Middle frontal gyrus (tissue), 1 donor: ENCODE data around the gene CSF3R.
A peak's percentile ranks its signal among the peaks of the same experiment; 100 is the strongest.

Experiments used
- DNase-seq: peaks from one replicate; pipeline ENCODE4 v3.0.0-alpha.2; 2015; ENCODE audit warnings: low spot score; ENCODE audit errors: extremely low spot score

Gene CSF3R

DNA sequence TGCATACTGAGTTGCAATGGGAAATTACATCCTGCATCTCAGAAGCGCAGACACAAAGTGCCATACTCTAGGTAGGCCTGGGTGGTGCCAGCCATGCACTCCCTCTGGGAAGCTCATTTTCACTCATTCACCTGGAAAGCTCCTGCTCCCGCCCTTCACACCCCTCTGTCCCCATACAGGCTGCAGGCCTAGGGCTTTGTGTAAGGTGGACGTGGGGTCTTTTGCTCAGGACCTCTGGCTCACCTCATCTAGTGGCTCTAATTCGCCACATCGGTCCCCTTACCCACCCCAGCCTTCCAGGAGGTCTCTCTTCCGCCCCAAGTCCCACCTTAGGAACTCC lies 19.3 kb downstream of the CSF3R start:
- DNase-seq = no peak

DNA sequence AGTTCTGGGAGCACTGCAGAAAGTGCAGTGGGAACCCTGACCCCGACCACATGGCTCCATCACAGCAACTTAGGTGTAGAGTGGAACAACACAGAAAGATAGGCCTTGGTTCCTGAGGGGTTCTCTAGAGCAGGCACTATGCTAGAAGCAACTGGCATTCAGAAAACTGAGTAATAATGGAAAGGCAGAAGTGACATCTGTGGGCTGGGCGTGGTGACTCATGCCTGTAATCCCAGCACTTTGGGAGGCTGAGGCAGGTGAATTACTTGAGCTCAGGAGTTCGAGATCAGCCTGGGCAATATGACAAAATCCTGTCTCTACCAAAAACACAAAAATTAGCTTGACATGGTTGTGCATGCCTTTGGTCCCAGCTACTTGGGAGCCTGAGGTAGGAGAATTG lies 23.8 kb downstream of the CSF3R start:
- no peak for DNase-seq

DNA sequence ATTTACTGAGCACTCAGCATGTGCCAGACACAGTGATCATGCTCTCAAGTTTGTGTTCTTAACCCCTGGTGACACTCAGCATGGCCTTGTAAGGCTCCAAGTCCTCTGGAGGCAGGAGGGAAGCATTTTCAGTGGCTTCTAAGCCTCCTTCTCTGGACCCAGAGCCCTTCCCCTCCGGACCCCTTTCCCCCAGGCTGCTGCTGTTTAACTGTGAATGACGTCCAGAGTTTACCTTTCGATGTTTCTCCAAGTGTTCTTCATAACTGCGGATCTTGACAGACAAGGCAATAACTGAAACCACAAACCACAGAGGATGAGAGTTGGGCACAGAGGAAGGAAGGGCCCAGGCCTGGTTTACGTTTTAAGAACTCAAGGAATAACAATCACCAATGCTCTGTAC lies 25.0 kb downstream of the CSF3R start:
- DNase-seq = no peak

DNA sequence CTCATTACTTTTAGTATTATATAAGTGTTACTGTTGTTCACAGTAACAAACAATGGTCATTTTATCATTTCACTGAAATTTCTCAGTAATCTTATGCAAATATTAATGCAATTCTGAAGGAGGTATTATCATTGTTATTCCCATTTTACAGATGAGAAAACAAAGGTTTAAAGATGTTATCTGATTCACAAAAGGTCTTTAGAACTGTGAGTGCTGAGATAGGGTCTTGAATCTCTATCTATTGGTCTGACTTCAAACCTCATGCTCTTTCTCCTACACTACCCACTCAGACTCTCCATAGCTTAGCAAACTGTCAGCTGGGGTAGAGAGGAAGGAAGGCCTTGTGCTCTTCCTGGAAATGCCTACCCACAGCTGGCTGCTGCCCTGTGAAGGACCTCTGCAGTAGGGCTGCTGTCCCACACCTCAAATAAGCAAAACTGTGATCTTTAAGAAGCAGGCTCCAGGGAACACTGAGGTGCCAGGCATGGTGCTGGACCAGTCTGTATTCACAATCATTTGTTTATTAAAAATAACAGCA lies 26.3 kb downstream of the CSF3R start:
- no peak for DNase-seq

DNA sequence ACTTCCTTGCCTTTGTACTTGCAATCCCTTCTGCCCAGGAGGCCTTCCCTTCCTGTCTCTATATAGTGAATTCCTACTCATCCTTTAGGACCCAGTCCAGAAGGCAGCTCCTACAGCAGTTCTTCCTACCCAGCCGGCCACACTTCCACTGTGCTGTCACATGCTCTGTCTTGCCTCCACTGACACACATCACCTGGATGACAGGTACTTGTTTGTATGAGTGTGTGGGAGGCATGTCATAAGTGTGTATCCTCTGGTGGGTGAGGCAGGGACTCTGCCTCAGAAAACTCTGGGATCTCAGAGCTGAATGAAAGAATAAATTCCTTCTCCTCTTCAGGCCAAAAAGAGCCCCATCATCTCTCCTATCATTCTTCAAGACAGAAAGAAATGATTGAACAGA lies 27.3 kb downstream of the CSF3R start:
- DNase-seq = no peak

DNA sequence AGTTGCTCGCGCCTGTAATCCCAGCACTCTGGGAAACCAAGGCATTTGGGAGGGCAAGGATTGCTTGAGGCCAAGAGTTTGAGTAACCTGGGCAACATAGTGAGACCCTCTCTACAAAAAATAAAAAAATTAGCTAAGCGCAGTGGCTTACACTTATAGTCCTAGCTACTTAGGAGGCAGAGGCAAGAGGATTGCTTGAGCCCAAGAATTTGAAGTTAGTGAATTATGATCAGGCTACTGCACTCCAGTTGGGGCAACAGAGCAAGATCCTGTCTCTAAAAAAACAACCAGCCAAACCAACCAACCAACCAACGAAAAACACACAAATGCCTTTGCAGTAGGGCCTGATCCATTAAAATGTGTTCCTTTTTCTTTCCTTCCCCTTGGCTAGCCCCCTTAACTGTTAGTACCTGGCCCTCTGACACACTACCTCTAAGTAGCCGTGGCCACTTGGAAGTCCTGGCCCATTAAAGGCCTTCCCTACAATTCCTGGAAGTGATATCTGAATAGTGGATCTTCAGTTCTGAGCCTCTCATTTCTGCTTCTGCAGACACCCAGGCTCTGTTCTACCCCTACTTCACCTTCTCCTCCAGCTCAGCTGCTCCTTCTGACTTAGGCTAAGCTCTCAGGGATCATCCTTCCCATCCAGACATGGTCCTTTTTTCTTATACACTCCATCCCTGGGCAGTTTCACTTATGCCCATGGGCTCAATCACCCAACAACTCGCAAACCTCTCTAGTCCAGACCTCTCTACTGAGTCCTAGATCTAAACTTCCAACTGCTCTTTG lies 28.9 kb downstream of the CSF3R start:
- no peak for DNase-seq

DNA sequence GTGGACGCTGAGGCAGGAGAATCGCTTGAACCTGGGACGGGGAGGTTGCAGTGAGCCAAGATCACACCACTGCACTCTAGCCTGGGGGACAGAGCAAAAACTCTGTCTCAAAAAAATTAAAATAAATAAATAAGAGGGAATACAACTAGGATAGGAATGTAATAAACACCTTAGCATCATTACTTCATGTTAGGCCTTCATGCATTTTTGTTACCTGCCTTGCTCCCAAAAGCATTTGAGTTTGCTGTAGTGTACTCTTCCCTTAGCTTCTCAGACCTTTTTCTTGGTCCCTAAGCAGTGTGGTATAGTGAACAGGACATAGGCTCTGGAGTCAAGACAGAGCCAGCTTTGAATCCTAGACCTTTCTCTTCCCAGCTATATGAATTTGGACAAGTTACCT lies 29.7 kb downstream of the CSF3R start:
- no peak for DNase-seq

DNA sequence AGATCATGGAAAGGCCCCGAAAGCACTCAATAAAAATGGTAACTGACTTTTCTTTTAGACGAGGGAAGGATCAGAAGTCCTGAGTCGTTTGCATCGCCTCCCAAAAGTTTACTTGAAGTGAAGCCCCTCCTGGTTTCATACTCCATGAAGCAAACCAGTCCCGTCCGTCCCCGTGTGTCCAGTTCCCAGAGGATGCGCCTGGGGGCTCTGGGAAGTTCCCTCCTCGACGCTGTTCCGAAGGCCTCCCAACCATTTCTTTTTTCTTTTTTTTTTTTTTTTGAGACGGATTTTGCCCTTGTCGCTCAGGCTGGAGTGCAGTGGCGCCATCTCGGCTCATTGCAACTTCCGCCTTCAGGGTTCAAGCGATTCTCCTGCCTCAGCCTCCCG lies 31.8 kb downstream of the CSF3R start:
- no peak for DNase-seq

DNA sequence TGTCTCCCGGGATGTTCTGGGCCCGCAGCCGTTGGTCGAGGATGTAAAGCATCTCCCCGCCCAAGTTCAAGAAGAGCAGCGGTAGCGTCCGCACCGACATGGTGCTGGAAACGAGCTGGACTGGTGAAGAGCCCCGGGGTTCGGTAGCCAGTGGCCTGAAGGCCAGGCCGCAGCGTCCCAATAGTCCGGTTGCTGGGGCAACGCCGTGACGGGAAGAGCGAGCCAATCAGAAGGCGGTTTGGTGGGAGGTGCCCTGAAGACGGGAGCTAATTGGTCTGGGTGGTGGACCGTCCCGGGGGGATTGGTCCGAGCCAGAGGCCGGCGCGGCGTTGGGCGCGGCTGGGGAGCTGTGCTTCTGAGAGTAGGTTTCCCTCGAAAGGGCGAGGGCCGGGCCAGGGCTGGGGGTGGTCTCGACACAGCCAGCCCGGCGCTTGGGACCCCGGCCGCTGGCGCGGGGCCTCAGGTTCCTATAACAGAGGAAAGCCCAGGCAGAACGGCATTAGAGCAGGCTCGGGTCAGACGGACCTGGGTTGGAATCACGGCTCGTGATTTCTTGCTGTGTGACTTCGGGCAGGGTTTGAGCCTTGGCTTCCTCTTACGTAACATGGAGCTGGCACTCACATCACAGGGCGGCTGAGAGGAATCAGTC lies 32.3 kb downstream of the CSF3R start, which contains the start of gene OSCP1:
Gene OSCP1 (minus strand): TSS at position 182 of the 649 bp plus-strand sequence. CDS start 82 bp downstream, at position 100.
- peak; percentile 95 for DNase-seq

DNA sequence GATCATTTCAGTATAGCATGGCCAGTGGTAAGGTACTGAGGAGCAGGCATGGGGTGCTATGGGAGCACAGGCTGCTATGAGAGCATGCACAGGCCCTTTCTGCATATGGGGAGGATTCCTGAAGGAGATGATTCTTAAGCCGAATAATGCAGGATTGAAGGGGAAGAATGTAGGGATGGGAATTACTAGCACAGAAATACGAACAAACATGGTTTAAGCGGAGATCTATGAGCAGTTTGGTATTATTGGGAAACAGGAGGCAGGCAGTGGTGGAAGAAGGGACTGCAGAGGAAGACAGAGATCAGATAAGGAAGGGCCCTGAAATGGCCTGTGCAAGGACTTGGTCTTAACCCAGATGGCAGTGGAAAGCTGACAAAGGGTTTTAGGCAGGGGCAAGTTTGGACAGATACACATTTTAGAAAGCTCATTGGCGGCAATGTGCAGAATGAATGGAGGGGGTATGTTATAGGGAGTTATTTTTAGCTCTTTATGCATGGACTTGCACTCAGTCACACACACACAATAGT lies 34.1 kb downstream of the CSF3R start:
- no peak for DNase-seq

DNA sequence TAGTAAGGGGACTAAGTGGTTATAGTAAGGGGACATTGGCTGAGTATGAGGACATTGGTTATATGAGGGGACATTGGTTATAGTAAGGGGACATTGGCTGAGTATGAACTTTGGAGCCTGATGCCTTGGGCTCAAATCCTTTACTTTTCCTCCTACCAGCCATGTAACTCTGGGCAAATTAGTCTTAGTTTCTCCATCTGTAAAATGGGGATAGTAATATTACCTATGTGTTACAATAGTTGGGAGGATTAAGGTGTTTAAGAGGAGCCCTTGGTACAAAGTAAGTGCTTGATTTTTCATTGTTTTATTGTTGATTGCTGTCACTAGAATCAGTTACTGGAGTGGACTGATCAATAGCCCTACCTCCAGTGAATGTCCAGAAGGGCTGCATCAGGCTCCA lies 35.3 kb downstream of the CSF3R start:
- DNase-seq = no peak

DNA sequence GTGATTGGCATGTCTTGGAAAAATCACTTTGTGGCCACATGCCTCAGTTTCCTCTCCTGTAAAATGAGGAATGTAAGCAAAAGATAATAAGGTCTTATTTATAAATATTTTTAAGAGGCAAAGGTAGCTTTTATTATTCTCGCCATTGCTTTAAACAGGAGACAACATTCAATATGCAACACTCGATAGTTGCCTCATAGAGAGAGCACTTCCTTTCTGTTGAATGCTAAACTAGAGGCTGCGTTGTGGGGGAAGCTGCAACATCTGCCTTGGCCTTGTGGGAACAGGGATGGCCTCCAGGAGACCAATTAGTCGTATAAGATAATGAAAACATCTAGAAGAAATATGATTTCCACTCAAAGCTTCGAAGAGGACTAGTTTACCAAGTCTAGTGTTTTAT lies 36.0 kb downstream of the CSF3R start:
- no peak for DNase-seq

DNA sequence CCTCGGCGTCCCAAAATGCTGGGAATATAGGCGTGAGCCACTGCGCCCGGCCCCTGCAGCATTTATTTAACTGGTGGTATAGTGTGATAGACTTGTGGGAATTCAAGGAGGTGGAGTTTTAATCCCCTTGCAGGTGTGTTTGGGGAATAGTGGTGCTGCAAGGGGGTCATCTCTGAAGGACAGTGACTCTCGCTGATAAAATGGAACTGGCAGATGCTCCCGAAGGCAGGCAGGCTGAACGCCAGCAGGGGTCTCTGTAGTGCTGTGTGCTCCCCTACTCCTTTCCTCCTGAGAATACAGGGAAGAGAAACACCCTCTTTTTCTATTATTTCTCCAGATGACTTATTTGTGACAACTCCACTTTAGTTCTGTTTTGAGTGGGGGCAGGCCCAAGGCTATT lies 36.4 kb downstream of the CSF3R start:
- no peak for DNase-seq

DNA sequence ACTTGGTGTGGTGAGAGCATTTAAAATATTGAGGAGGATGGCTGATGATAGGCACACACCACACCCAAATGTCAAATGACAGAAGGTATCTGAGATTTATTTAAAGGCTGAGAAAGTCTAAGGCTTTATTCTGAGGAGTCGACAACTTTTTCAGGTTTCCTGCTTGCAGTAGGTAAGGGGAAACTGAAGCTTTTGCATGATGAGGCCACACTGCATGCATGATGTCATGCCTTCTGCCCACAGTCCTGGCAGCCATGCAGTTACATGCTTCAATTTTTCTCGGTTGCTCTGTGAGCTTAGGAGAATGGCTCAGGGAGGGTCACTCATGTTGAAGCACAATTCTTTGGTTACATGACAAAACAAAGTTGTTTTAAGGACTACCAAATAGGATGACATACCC lies 39.4 kb downstream of the CSF3R start:
- no peak for DNase-seq

DNA sequence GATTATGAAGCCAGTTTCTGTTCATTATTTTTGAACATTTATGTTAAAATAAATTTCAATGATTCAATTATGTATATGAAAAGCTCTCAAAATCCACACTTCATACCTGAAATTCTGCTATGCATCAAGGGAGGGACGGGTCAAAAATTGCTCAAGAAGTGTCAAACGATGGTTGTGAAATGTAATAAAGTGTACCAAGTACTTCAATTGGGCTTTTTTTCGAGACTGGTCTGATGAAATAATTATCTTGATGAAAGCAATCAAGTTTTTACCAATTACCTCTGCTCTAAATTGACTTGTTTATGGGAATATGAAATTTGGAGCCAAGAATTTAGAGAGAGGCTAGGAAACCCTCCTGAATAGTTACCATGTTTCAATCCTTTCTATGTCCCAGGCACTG lies 40.4 kb downstream of the CSF3R start:
- no peak for DNase-seq

DNA sequence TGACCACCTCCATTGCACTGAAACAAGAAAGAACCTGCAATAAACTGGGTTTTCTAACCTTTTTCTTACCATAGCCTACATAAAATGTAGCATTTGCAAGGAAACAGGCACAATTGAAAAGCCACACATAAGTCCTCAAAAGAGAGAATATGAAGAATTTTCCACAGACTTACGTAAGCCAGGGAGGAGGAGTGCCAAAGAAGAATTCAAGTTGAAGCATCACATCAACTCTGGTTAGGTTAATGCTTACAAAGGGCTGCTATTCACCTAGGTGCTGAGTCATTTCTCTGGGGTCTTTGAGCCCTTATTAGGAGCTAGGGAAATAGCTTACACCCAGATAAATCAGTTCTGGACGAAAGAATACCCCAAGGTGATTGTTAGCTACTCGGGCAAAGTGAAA lies 42.1 kb downstream of the CSF3R start:
- DNase-seq = no peak

DNA sequence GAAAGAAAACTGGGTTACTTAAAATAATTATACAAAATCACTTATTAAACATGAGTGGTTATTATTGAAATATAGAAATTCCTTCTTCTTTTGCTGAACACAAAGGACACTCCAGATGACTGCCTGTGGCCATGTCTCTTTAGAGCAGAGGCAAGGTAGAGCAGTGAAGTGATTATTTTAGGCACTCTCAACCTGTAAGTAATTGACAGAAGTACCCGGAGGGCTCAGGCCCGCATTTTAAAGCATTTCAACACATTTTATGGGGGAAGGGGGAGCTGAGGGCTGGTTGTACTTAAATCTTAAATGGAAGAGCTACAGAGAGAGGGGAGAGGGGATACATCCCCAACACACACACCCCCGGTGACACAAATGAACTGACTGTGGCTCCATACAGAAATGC lies 42.7 kb downstream of the CSF3R start:
- DNase-seq = no peak

DNA sequence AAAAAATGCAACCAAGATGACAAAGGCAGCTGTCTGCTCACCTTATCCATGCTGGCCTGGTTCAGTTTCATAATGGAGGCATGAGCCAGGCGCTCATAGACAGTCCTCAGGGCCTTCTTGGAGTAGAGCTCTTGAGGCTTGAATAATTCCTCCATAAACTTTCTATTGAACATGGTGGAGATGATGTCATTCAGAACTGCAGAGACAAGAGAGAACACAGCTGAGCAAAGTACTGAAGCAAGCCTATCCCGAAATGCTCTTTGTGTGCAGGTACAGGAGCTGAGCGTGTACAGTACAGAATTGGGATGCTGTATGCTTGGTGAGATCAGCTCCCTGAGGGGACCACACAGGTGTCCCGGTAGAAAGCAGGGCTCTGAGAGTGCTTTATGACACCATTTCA lies 44.0 kb downstream of the CSF3R start:
- DNase-seq = no peak

DNA sequence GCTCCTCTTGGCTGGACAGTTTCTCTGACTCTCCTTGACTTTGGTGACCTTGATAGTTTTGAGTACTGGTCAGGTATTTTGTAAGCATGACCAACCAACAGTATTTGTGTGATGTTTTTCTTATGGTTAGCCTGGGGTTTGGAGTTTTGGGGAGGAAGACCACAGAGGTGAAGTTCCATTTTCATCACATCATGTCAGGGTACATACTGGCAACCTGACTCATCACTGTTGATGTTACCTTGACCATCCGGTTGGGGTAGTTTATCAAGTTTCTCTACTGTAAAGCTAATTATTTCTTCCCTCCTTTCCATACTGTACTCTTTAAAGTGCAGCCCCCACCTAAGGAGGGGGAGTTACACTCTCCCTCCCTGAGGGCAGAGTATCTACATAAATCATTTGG lies 45.9 kb downstream of the CSF3R start:
- DNase-seq = no peak

DNA sequence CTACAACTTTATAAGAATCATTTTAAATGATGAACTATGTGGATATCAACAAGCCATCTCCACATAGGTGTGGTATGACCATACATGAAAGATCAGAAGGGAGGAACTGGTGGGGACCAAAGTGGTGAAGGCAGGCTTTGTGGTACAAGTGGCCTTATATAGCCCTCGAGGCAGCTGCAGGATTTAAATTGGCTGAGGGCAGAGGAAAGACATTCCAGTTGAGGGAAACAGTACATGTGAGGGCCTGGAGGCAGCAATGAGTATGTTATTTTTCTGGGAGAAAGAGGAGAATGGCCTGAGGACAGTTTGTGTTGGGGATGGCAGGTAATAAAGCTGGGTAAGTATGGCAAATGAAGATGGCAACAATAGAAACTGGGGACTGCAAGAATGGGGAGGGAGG lies 49.6 kb downstream of the CSF3R start:
- DNase-seq = no peak

DNA sequence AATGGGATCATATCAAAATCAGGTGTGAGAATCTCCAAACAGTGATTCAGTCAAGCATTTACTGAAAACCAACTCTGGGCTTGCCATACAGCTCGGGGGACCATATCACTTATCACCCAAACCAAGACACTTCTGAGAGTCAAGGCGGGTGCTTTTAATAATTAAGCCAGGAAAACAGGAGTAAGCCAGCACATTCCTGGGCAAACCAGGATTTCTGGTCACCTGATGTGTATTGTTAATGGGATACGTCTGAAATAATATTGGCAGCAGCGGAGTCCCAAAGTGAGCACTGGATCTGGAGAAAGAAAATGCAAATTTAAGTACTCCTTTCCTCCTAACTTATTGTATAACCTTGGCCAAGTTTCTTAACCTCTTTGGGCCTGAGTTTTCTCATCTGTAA lies 50.1 kb downstream of the CSF3R start:
- no peak for DNase-seq

DNA sequence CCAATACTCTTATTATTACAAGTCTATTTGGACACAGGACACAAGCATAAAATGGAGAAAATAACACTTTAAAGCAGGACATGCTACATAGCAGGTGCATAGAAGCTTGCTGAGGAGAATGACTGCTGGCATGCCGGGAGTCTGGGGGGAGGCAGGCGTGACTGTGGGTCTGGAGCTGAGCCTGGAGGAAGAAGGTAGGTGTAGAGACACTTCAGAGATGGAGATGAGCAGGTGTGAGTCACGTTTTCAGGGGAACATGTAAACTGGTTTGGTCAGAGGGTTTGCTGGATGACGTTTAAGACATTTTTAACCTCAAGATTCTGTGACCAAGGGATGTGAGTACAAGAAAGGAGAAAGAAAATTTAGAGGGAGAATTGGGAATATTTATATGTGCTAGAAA lies 56.9 kb downstream of the CSF3R start:
- no peak for DNase-seq

DNA sequence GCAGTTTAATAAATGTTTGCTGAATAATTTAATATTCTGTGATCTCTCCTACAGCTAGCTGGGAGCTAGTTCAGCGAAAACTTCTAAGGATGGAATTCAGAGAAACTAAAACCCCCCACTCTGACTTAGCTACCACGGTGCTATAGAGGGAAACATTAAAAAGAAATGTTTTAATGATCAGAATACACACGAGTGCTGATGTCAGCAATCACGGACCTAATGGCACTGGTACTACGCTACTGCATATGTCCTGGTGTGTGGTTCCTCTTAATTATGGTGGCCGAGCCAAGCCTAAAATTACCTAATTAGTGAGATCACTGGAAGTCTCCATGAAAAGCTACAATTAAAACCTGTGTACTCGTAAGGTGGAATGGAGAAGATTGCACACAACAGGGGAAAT lies 61.1 kb downstream of the CSF3R start:
- DNase-seq = no peak
